ENCODE results near the gene CASZ1.

Gene CASZ1

DNA sequence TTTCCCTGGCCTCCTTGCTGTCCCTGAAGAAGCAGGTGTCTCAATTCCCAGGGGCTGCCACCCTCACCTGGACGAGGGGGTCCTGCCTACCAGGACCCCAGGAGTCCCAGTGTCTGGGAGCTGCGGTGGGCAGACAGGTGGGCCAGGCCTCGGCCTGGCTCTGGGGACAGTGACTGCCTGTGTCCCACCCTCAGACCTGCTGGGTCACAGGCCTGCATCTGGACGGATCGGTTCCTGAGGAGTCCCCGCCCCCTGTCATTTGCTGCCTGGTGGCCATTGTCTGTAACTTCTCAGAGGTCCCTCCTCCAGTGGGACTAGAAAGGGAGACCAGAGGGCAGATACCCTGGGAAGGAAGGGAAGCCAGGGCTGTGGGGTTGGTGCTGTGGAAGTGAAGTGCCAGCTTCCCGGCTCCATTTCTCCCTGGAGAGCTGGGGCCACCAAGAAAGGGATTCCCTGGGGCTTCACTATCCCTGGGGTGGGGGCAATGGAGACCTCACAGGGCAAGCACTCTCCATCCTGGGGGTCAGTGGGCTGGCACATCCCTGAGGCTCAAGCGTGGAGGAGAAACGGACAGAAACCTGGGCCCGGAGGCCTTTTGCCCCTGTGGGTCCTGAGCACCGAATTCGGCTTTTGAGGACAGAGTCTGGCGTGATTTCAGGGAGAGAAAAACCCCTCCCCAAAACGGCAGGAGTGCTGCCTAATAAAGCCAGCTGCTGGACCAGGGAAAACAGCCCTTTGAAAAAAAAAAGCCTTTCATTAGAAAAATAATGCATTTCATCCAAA, 164.4 kb downstream of the CASZ1 start:
- no peak for DNase-seq

DNA sequence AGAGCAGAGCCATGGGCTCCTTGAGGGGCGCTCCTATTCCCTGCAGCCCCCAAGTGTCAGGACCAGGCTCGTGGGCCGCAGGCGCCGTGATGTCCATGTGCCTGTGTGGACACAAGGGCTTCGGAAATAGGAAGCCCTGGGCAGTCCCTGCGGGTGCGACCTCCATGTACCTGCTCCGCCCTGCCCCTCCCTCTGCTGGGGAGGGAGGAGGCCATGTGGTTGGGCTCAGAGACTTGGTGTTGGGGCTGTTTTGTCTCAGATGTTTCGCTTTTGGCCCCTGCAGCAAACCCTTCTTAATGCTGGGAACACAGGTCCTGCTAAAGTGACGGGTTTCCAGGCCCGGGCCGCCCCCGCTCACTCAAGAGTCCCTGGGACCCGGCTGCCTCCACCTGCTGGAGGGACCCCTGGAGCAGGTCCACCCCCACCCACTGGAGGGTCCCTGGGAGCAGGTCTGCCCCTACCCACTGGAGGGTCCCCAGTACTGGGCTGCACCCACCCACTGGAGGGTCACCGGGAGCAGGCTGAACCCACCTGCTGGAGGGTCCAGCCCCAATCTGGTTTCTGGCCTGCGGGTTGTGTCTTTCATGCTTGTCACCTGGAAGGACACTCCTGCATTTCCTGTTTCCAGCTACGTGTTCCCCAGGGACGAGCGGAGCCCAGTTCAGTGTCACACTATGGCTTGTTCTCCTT, 165.2 kb downstream of the CASZ1 start:
- DNase-seq, result no peak

DNA sequence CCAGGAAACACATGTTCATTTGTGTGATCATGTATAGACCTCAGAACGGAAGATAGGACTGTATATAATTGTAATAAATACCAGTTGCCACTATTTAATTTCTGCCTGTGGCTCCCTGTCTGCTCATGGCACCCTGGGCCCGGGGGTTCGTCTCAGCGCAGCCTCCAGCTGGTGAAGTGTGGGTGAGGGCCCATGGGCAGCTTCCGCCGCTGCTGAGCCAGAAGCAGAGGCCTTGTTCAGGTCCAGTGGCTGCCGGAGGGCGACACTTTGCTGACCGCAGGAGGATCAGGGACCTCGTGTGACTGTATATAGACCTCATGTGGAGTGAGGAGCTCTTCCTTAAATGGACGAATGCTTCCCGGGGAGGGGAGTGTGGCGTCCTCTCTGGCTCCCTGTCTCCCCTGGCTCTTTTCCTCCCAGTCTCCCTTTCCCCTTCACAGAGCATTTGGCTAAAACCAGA, 165.8 kb downstream of the CASZ1 start:
- no peak for DNase-seq

DNA sequence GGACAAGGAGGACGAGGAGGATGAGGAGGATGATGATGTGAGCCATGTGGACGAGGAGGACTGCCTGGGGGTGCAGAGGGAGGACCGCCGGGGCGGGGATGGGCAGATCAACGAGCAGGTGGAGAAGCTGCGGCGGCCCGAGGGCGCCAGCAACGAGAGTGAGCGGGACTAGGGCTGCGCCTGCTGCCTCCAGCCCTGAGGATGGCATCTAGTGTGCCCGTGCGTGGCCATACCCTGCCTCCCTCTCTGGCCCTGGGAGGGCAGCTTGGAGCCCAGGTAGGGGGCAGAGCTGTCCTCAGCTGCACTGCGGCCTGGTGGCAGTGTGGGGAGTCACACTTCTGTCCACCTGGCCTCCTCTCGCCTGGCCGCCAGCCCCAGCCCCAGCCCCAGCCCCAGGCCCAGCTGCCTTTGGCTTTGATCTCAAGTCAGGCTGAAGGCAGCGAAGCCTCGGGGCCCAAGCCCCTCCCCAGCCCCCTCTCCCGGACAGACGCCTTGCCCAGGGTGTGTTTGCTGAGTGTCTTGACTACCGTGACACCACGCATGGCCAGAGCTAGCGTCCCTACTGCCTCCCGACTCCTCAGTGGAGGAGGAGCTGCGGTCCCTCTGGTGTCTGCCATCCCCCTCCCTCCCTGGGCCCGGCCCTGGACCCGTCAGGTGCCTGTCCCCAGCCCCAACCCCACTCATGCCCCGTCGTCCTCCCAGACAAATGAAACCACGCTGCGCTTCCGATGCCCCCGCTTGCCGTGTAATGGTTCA, 166.5 kb downstream of the CASZ1 start:
- no peak for DNase-seq

DNA sequence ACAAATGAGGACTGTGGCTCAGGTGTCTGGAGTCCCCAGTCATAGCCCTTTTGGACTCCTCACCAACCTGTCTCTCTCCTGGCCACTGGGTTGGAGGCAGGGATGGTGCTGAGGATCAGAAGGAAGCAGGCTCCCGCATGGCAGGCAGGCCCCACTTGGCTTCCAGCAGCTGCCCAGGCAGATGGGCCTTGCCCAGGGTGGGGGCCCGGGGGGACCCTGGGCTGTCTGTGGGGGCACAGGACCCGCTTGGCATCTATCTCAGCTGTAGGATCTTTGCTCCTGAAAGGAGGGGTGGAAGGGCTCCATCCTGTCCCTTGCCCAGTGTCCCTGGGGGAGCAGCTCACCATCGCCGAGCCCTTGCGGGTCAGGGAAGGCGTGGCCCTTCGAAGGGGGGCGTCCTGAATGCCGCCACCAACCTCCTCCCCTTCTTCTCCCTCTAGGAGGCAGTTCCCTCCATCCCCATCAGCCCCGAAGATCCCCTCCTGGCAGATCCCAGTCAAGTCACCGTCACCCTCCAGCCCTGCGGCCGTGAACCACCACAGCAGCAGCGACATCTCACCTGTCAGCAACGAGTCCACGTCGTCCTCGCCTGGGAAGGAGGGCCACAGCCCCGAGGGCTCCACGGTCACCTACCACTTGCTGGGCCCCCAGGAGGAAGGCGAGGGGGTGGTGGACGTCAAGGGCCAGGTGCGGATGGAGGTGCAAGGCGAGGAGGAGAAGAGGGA, 167.2 kb downstream of the CASZ1 start:
- DNase-seq, result no peak

DNA sequence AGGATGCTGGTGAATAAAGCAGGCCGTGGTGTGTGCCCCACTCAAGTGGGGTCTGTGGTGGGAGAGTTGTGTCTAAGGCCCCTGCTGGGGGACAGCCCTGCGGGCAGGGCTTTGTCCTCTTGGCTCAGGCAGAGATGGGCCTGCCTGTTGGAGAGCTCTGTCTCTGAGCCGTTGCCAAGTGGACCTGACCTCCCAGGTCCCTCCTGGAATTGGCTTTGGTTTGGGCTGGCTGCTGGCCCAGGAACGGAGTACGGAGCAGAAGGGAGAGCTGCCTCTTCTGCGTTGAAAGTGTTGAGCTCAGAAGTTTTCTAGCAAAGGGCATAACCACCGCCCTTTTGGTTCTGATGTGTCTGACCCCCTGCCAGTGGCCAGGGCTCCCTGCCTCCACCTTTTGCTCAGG, 167.8 kb downstream of the CASZ1 start:
- DNase-seq, result no peak

DNA sequence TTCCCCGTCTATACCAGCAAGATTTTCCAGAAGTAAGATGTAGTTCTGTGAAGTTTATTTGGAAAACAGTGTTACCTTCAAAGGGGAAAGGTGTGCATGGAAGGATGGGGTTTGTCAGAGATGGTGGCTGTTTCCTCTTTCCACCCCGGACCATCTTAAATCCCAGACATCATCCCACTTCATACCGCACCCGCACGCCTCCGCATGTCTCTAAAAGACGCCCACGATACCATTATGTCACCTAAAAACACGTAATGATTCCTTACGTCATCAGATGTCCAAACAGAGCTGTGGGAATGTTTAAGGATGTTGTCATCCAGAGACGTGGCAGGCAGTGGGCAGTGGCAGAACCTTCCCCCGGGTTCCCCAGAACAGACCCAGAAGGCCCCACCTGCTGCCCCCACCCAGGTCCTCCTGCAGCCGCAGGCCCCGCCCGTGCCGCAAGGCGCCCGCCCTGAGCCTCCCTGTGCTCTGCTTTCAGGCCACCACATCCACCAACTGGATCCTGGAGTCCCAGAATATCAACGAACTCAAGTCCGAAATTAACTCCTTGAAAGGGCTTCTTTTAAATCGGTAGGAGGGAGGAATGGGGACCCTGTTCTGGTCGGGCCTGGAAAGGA, 169.5 kb downstream of the CASZ1 start:
- DNase-seq, result no peak

DNA sequence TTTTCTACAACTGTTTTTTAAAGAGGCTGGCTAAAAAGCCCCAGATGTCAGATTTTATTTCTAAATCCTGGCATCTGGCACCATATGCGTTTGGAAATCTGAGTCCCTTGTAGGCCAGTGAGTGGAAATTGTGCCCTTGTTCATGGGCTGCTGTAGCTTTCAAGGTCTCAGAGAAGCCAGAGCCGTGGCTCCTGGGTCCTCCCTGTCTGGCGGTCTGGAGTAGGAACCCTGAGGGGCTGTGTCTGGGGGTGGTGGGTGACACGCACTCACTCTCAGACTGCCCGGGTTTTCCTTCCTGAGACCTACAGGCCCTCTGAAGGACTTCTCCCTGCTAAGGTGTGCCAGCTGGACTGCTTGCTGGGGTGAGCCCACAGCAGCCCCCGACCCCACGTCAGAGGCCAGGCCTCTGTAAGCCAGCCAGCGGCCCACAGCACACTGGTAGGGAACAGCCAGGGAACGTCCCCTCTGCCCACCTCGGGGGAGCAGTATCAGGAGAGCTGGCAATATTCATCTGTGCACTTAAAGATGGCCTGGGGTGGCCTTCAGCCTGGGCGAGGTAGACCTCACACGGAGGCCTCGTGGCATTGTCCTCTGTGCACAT, 170.2 kb downstream of the CASZ1 start:
- no peak for DNase-seq

DNA sequence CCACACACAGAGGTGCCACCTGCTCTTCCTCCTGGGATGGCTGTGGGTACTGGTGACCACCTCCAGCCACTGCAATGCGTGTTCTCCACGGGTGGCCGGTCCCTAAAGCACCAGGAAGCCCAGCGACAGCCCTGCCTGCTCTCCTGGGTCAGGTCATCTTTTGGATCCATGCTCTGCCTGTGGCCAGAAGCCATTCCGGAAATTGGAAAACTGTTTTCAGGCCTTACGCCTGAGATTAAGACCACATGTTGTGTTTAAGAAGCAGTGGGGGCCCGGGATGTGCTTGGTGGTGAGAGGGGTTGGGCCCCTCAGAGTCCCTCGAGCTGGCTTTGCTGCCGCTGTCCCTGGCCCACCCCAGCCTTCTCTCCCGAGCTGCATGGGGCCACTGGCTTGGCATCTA, 170.9 kb downstream of the CASZ1 start:
- DNase-seq, result no peak

DNA sequence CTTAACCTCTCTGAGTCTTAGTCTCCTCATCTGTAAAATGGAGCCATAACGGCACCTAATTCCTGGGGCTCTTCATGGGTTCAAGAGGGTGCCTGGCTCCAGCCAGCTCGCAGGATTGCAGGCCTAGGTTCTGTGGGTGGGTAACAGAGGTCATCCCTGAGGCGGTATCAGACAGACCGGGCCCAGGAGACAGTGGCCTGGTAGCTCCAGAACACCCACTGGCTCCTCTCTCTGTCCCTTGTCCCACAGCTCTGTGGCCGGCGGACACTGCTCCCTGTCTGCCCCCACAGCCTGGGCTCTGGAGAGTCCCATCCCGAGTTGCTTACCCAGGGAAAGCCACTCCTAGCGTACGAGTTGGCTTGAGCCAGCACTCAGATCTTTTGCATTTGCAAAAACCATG, 171.4 kb downstream of the CASZ1 start:
- no peak for DNase-seq

DNA sequence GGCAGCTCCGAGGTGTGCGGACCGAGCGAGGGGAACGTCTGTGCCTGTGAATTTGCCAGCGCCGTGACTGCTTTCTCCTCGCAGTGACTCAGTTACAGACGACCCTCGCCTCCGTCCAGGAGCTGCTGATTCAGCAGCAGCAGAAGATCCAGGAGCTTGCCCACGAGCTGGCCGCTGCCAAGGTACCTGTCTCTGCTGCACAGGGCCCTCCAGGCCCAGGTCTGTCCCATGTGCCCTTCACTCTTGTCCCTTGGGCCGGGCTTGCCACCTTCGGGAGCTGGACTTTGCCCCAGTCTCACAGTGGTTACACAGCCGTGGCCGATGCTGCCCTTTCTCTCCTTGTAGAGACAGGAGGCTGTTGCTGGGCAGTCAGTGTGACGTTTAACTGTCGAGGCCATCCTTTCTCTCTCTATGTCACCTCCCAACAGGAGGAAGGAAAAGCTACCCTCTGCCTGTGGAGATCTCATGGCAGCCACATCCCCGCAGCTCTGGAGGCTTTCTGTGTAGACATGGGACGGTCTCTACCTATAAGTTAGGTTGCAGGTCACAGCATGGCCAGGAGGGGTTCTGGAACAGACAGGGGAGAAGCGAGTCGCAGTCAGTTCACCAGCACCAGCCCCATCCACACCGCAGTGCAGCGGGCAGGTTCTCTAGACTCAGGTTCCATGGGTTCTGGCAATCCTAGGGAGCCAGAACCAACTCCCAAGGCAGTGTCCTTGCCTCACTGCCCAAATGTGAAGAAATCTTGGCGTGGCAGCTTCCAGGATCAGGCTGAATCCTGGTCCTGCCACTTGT, 172.0 kb downstream of the CASZ1 start:
- no peak for DNase-seq

DNA sequence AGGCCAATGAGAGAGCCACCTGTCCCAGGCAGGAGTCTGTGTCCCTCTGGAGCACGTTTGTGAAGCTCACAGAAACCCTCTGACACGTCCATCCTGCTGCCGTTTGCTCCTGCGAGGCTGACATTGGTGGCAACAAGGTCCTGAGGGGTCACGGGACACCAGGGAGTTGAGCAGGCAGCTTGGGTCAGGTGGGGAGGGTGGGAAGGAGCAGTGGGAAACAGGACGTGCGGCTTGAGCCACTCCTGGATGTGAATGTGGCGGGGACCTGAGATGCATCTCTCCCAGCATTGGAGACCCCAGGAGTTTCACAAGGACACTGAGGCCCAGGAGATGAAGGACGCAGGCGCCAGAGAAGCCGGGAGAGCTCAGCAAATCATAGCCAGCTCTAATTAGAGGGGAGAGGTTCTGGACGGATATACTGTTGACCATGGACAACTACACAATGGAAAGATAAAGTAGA, 172.7 kb downstream of the CASZ1 start:
- no peak for DNase-seq

DNA sequence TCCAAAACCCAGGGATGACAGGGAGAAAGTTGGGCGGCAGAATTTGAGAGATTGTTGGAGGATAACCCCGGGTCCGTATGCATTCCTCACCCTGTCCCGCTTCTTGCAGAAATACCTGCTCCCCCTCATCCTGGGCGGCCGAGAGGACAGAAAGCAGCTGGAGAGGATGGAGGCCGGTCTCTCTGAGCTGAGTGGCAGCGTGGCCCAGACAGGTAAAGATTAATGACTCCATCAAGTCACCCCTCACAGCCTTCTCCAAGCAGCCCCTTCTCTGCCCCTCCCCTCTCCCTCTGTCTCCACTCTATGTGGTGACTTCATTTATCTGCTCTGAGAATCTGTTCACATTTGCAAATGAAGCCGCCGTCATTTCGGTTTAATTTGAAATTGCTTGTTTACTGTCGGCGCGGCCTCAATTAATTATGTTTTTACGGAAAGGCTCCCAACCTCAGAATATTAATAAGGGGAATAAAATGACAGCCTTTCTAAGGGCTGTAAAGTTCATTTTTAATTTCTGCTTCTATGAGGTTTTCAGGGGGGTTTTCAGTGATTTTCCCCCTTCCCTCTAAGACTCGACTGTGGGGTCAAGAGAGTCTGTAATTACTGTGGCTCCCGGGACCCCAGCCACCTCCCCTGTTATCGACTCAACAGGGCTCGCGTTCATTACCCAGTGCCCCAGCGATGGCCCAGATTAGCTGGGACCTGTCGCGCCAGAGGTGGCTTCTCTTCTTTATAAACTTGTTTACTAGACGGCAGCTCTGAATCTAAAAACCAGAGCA, 173.3 kb downstream of the CASZ1 start:
- DNase-seq, result no peak

DNA sequence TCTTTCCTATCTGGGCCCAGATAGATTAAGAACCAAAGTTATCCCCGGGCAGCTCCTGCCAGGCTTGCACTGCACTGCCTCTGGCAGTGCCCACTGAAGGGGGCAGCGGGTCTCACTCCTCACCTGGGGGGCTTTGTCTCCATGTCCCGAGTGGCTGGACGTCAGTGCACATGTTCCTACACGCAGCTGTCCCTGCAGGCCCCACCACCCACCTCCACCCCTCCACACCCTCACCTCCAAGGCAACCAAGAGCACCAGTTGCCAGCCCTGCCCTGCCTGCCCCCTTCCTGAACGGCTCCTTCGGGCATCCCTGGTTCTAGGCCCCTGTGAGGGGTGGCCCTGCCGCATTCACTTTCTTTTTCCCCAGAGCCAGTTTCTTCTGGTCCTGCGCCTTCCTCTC, 174.5 kb downstream of the CASZ1 start:
- no peak for DNase-seq

DNA sequence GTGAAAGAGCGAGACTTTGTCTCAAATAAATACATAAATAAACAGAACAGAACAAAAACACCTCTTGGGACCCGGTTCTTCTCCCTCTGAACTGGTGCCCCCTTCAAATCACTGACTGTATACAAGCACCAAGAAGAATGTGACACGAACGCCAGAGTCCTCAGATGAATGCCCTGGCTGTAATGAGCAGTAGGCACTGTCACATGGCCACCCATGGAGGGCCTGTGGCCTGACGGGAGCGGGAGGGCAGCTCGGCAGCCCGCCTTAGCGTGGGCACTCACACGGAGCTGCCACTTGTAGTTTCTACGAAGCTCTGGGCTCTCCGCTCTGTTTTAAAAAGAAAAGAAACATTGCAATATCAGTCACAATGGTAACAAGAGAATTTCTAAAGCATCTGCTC, 175.7 kb downstream of the CASZ1 start:
- DNase-seq, result no peak

DNA sequence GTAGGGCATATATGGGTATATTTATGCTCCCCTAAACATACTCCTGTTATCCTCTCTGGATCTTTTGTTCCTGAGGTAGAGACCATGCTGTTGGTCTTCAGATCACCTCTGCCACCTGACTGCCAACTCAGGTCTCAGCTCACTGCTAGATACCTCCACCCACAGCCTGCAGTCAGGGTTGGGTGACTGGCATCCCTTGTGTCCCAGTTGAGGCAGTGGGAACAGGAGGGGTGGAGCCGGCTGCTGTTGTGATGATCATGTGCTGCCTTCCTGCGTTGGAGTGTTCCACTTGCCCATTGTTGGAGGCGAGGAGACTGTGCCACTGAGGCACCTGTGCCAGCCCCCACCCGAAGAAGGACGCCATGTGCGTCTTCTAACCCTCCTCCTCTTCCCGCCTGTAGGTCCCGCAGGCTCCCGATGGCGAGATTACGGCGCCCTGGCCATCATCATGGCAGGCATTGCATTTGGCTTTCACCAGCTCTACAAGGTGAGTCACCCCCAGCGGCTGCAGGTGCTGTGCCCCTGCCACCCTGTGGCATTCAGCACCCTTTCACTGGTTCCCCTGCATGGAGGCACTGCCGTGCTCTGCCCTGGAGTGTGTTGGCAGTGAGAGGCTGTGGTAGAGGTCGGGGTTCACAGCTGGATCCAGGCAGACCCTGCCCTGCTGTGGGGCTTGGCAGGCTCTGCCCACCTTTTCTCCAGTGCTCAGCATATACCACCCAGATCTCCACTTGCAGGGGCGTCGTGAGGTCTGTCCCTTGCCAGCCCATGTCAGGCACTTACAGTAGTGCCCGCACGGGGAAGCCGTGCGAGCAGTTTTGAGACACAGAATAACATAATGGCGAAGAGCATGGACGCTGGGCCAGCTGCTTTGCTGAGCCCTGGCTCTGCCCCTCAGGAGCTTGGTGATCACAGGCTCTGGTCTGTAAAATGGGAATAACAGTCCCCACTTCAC, 178.2 kb downstream of the CASZ1 start:
- no peak for DNase-seq

DNA sequence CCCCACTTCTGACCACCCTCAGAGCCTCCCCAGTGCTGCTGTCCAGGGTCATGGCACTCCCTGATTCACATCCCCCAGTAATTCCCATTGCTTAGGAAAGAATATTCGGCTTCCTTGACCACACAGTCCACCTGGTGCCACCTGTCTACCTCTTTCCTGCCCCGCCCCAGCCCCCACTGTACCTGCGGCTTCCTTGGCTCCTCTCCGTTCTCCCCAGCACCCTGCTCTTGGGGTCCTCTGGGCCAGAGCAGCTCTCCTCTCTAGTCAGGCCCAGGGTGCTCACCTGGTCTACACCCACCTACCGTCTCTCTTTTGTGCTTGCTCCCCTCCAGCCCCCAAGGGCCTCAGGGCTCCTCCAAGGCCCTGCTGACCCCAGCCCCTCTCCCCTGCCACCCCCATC, 179.1 kb downstream of the CASZ1 start:
- no peak for DNase-seq

DNA sequence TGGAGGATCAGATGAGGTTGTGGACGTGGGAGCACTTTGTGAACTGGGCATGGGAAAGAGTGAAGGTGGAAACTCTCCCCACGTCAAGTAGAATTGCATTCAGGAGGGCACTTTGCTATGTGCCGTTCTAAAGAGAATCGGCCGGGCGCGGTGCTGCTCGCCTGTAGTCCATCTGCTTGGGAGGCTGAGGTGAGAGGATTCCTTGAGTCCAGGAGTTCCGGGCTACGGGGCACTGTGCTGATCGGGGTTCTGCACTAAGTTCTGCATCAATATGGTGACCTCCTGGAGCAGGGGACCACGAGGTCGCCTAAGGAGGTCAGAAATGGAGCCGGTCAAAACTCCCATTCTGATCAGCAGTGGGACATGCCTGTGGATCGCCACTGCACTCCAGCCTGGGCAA, 179.8 kb downstream of the CASZ1 start:
- no peak for DNase-seq

All from activated effector memory CD4-positive, alpha-beta T cell treated with Interleukin-2 at 50 U/mL for 16 hours (primary cell).